Stimulated activated CD8-positive, alpha-beta memory T cell treated with anti-CD3 and anti-CD28 coated beads, Interleukin-15, amount 100 ng/mL, for 4 hours (primary cell): ENCODE results near the gene LHX6.

Experiments
- DNase-seq, 2 donors: peaks; one replicate each; pipeline ENCODE4 v3.0.0-alpha.2; 2020; ENCODE audit warnings: low read depth in 2 of 2

The LHX6 gene

GRCh38 chr9:122228568-122229484, at the start of gene LHX6:
TSS of gene LHX6 (minus strand) at chr9:122228957. CDS start at chr9:122228740, 217 bp downstream.
- DNase-seq: no peak

GRCh38 chr9:122277285-122277897, 48.6 kb upstream of the LHX6 start:
- no peak for DNase-seq

GRCh38 chr9:122276096-122276495, 47.3 kb upstream of the LHX6 start:
- no peak for DNase-seq

- no peak for DNase-seq
Measured at GRCh38 chr9:122274055-122274454, 45.3 kb upstream of the LHX6 start.

GRCh38 chr9:122268041-122268814, 39.5 kb upstream of the LHX6 start:
- no peak for DNase-seq

- no peak for DNase-seq
Measured at GRCh38 chr9:122265149-122265915, 36.6 kb upstream of the LHX6 start.

GRCh38 chr9:122264360-122265148, 35.8 kb upstream of the LHX6 start, which contains the start of the genes MRRF and RBM18:
TSS of gene MRRF (plus strand) at chr9:122264882. CDS start at chr9:122270892, 6,010 bp downstream.
TSS of gene RBM18 (minus strand) at chr9:122264840. CDS start at chr9:122261492, 3,348 bp downstream.
- DNase-seq: peak; percentile 76 to 84

GRCh38 chr9:122263699-122264349, 35.1 kb upstream of the LHX6 start:
- no peak for DNase-seq

- no peak for DNase-seq
Measured at GRCh38 chr9:122262073-122262472, 33.3 kb upstream of the LHX6 start.

- no peak for DNase-seq
Measured at GRCh38 chr9:122261469-122261881, 32.7 kb upstream of the LHX6 start.

- DNase-seq: no peak
Measured at GRCh38 chr9:122258886-122259415, 30.2 kb upstream of the LHX6 start.

- no peak for DNase-seq
Measured at GRCh38 chr9:122256206-122256605, 27.4 kb upstream of the LHX6 start.

- DNase-seq: no peak
Measured at GRCh38 chr9:122254761-122255160, 26.0 kb upstream of the LHX6 start.

GRCh38 chr9:122252796-122253195, 24.0 kb upstream of the LHX6 start:
- DNase-seq: no peak

- no peak for DNase-seq
Measured at GRCh38 chr9:122251351-122251750, 22.6 kb upstream of the LHX6 start.

- DNase-seq: no peak
Measured at GRCh38 chr9:122248448-122248865, 19.7 kb upstream of the LHX6 start.

- no peak for DNase-seq
Measured at GRCh38 chr9:122246666-122247065, 17.9 kb upstream of the LHX6 start.

- DNase-seq: no peak
Measured at GRCh38 chr9:122244349-122244748, 15.6 kb upstream of the LHX6 start.

GRCh38 chr9:122239722-122240121, 11.0 kb upstream of the LHX6 start:
- DNase-seq: no peak

- no peak for DNase-seq
Measured at GRCh38 chr9:122236681-122237080, 7.9 kb upstream of the LHX6 start.
